ENCODE results near the gene MYADML2.

The MYADML2 gene

GRCh38 chr17:81898029-81898866 is 48.8 kb downstream of the MYADML2 start:
- H3K27ac Mint-ChIP-seq, result peak overlapping the region in 1 of 2 donors; percentile 34
- H3K4me1 Mint-ChIP-seq, result peaks cover 17% of the 10 kb centered on the region
- no peak for DNase-seq
- no peak overlapping the region for H3K4me3 Mint-ChIP-seq
- no peaks in the 10 kb centered on the region for H3K9me3 Mint-ChIP-seq
- peaks cover 13% of the 10 kb centered on the region for H3K27me3 Mint-ChIP-seq
- no peak for ATAC-seq

- H3K4me3 Mint-ChIP-seq, result no peak overlapping the region
- H3K27me3 Mint-ChIP-seq, result no peaks in the 10 kb centered on the region
- H3K9me3 Mint-ChIP-seq, result no peaks in the 10 kb centered on the region
- no peak overlapping the region for H3K27ac Mint-ChIP-seq
- no peak for DNase-seq
- H3K4me1 Mint-ChIP-seq, result peaks cover 19% of the 10 kb centered on the region
- ATAC-seq, result no peak
These were observed 51.6 kb downstream of the MYADML2 start for GRCh38 chr17:81895400-81895799.

DNA sequence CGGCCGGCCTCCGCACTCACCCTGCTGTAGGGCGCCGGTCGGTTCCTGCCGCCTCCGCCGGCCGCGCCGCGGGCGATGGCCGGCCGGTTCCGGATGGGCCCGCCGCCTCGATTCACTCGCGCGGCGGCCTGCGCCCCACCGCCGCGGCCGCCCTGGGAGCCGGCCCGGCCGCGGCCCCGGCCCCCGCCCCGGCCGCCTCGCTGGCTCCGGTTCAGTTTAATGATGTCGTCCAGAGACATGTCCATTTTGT is 55.8 kb downstream of the MYADML2 start:
- peaks cover 53% of the 10 kb centered on the region for H3K4me1 Mint-ChIP-seq

DNA sequence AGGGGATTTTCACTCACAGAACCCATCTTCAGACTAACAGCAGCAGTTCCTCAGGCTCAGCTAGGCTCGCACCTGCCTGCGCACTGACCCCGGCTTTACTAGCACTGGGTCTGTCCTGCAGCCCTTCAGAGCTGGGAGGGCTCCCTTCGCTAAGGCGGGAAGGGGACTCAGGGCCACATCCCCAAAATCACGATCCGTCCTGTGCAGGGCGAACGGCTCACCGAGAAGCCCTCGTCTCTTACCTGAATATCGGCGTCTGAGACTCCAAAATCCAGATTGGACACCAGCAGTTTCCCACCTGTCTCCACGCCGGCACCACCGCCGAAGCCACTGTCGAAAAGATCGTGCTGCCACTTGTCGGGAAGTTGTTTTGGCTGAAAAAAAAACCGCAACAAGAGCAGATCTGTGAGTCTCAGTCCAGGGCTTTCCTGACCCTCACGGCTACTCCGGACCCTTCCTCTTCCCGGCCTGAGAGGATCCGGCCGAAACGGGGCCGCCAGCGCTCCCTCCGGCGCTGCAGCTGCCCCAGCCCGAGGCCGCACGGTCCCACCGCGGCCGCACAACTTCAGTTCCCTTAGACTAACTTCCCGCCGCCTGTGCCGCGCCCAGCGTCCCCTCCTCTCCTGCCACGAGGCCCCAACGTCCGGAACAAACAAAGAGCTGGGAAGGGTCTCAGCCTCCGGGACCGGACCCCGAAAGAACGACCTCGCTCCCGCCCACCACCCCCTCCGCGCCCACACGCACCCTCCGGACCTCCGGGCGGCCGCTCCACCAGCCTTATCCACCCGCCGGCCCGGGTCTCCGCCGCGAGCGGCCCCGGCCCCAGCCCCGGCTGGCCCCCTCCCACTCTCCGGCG is 56.4 kb downstream of the MYADML2 start:
- Mint-ChIP-seq H3K27me3 (no peaks in the 10 kb centered on the region), H3K9me3 (no peaks in the 10 kb centered on the region)
- ATAC-seq, result no peak

More for the DNA sequence above, 55.8 kb downstream of the MYADML2 start:
- peak overlapping the region; percentile 98 for H3K4me3 Mint-ChIP-seq
- H3K9me3 Mint-ChIP-seq, result no peaks in the 10 kb centered on the region
- ATAC-seq (peak; percentile 4), DNase-seq (no peak)
- peak overlapping the region; percentile 99 for H3K27ac Mint-ChIP-seq
- no peaks in the 10 kb centered on the region for H3K27me3 Mint-ChIP-seq

More for the DNA sequence above, 56.4 kb downstream of the MYADML2 start:
- H3K4me3 Mint-ChIP-seq, result peak overlapping the region; percentile 84 to 85
- peak overlapping the region; percentile 93 for H3K27ac Mint-ChIP-seq
- peaks cover 56% of the 10 kb centered on the region for H3K4me1 Mint-ChIP-seq
- DNase-seq, result no peak
